KMS-11 (cell line): ENCODE results near the gene MMP24.

Source experiments
- H2AFZ ChIP-seq: fragments of 200-600 bp; sonication (generic); 2 replicates; pipeline ENCODE4 v1.6.1; 2016; ENCODE audit warnings: antibody characterized with exemption, mixed run types, low read depth
- H3K27ac ChIP-seq: fragments of 200-600 bp; sonication (generic); 2 replicates; pipeline ENCODE4 v1.6.1; 2016; ENCODE audit warnings: mild to moderate bottlenecking, mixed run types
- H3K27me3 ChIP-seq: fragments of 200-600 bp; sonication (generic); 2 replicates; pipeline ENCODE4 v1.6.1; 2017; ENCODE audit warnings: mild to moderate bottlenecking, low read depth, mixed run types, moderate library complexity; ENCODE audit not compliant: insufficient read depth
- H3K36me3 ChIP-seq: fragments of 200-600 bp; sonication (generic); 2 replicates; pipeline ENCODE4 v1.6.1; 2017; ENCODE audit warnings: mild to moderate bottlenecking, mixed run types; ENCODE audit not compliant: insufficient read depth
- H3K4me1 ChIP-seq: fragments of 200-600 bp; sonication (generic); 2 replicates; pipeline ENCODE4 v1.6.1; 2016; ENCODE audit warnings: mild to moderate bottlenecking, low read depth, mixed run types; ENCODE audit not compliant: poor library complexity, severe bottlenecking
- H3K4me2 ChIP-seq: fragments of 200-600 bp; sonication (generic); 2 replicates; pipeline ENCODE4 v1.7.0; 2016; ENCODE audit warnings: mild to moderate bottlenecking, mixed run types
- H3K4me3 ChIP-seq: fragments of 200-600 bp; sonication (generic); IDR thresholded peaks from 2 replicates; pipeline ENCODE4 v1.6.1; 2017; ENCODE audit warnings: low read depth, low read length, mixed read lengths; ENCODE audit not compliant: insufficient read depth
- H3K79me2 ChIP-seq: fragments of 200-600 bp; sonication (generic); 2 replicates; pipeline ENCODE4 v1.6.1; 2016; ENCODE audit warnings: low read depth, mixed run types; ENCODE audit not compliant: insufficient read depth
- H3K9ac ChIP-seq: fragments of 200-600 bp; sonication (generic); 2 replicates; pipeline ENCODE4 v1.6.1; 2016; ENCODE audit warnings: mild to moderate bottlenecking, mixed run types
- H4K20me1 ChIP-seq: fragments of 200-600 bp; sonication (generic); 2 replicates; pipeline ENCODE4 v1.6.1; 2016; ENCODE audit warnings: mild to moderate bottlenecking, mixed run types; ENCODE audit not compliant: insufficient read depth
- TF ChIP-seq, protein P1 (sequence below): fragments of 200-600 bp; sonication (generic); conservative IDR thresholded peaks from 2 replicates; pipeline ENCODE4 v1.6.1; 2017; ENCODE audit warnings: low read depth, mild to moderate bottlenecking, antibody characterized with exemption, low read length, moderate library complexity, mixed read lengths

Gene MMP24

DNA sequence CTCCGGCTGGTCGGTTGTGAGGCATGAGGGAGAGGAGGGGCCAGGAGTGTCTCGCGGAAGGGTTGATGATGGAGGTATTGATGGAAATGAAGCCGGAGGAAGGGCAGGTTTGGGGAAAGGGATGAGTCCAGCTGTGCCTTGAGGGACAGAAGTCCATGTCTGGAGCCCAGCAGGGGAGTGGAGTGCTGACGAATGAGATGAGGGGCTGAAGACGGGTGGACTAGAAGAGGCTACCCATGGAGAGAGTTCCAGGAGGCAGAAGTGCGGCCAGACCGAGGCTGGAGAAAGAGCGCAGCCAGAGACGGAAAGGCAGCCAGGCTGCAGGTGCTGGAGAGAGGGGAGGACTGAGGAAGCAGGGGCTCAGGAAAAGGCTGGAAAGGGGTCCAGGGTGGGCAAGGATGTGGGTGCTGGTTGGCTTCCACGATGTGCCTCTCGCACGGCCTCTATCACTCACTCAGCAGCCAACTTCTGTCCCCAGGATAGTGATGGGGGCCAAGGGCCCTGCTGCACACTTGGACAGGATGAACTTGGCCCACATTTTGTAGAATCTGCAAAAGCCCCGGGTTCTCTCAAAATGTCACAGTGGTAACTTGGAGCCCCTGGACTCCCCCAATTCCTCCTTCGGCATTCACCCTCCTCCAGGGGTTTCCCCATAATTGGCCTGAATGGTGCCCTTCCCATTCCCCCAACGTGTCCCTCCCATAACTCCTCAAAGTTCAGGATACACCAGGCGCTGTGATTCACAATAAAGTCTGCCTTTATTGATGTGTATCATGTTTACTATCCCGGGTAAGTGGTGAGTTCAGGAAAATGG lies 58.7 kb downstream of the MMP24 start:
- Histone ChIP-seq H3K4me2 (peak overlapping the region; percentile 91), H3K9ac (peak overlapping the region; percentile 83), H3K79me2 (peaks cover 33% of the 10 kb centered on the region), H3K36me3 (peaks cover 12% of the 10 kb centered on the region; the same call in 1 of the 2 replicates), H3K27ac (peak overlapping the region; percentile 46), H3K4me1 (peaks cover 16% of the 10 kb centered on the region), H3K4me3 (peak overlapping the region; percentile 34), H2AFZ (peak overlapping the region; percentile 99), H4K20me1 (no peaks in the 10 kb centered on the region), H3K27me3 (peaks cover 5% of the 10 kb centered on the region; the same call in 1 of the 2 replicates)
- TF ChIP-seq, protein P1, sequence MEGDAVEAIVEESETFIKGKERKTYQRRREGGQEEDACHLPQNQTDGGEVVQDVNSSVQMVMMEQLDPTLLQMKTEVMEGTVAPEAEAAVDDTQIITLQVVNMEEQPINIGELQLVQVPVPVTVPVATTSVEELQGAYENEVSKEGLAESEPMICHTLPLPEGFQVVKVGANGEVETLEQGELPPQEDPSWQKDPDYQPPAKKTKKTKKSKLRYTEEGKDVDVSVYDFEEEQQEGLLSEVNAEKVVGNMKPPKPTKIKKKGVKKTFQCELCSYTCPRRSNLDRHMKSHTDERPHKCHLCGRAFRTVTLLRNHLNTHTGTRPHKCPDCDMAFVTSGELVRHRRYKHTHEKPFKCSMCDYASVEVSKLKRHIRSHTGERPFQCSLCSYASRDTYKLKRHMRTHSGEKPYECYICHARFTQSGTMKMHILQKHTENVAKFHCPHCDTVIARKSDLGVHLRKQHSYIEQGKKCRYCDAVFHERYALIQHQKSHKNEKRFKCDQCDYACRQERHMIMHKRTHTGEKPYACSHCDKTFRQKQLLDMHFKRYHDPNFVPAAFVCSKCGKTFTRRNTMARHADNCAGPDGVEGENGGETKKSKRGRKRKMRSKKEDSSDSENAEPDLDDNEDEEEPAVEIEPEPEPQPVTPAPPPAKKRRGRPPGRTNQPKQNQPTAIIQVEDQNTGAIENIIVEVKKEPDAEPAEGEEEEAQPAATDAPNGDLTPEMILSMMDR = no peak

DNA sequence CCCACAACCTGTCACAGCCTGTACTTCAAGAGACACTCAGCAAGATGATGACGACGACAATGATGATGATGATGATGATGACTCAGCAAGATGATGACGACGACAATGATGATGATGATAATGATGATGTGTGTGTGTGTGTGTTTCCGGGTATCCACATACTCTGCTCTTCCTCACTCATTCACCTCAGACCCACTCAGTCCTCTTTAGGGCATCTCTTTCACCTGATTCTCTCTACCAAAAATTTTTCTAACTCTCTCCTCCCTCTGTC lies 59.3 kb downstream of the MMP24 start:
- H3K27ac ChIP-seq = no peak overlapping the region
- peak overlapping the region; percentile 99; the same call in 1 of the 2 replicates for H2AFZ ChIP-seq
- H3K4me2 ChIP-seq = no peak overlapping the region
- TF ChIP-seq, protein P1 = no peak
- peaks cover 16% of the 10 kb centered on the region for H3K4me1 ChIP-seq
- H3K36me3 ChIP-seq = peaks cover 6% of the 10 kb centered on the region; the same call in 1 of the 2 replicates
- no peak overlapping the region for H3K4me3 ChIP-seq
- H3K27me3 ChIP-seq = peaks cover 8% of the 10 kb centered on the region; the same call in 1 of the 2 replicates
- H3K9ac ChIP-seq = no peak overlapping the region
- H4K20me1 ChIP-seq = no peaks in the 10 kb centered on the region
- peaks cover 33% of the 10 kb centered on the region for H3K79me2 ChIP-seq

DNA sequence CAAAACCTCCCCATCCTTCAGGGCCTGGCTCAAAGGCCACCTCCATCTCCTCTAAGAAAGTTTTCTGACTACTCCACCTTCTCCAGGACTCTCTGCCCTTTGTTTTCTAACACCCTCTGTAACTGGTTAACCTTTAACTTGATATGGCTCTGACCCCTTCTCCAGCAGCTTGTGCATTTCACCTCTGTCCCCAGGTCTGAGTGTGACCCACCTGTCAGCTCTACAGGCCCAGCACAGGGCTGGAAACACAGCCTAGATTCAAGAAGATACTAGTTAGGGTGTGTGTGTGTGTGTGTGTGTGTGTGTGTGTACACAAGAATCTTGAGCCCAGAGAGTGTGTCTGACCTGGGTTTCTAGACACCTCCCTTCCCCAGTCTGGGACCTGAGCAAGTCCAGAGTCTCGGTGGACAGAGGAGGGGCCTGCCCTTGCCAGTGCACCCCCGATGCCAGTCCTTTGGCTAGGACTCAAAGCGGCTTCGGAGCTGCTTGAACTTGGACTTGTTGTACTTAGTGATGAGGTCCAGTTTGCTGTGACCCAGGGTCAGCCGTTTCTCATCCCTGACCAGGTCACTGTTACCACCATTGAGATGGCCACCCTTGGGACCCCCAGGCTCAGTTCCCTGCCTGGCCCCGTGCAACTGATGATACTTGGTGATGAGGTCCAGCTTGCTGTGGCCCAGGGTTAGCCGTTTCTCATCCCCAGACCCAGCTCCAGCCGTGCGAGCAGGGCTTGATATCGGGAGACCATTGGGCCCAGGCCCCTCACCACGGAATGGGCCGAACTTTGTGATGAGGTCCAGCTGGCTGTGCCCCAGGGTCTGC lies 59.8 kb downstream of the MMP24 start:
- Histone ChIP-seq H3K4me3 (no peak overlapping the region), H3K27me3 (peaks cover 8% of the 10 kb centered on the region; the same call in 1 of the 2 replicates), H3K4me2 (no peak overlapping the region), H2AFZ (no peak overlapping the region; the same call in 1 of the 2 replicates), H4K20me1 (no peaks in the 10 kb centered on the region), H3K27ac (no peak overlapping the region), H3K9ac (no peak overlapping the region), H3K36me3 (peaks cover 5% of the 10 kb centered on the region; the same call in 1 of the 2 replicates), H3K4me1 (peaks cover 16% of the 10 kb centered on the region), H3K79me2 (peaks cover 33% of the 10 kb centered on the region)
- TF ChIP-seq, protein P1 = no peak

DNA sequence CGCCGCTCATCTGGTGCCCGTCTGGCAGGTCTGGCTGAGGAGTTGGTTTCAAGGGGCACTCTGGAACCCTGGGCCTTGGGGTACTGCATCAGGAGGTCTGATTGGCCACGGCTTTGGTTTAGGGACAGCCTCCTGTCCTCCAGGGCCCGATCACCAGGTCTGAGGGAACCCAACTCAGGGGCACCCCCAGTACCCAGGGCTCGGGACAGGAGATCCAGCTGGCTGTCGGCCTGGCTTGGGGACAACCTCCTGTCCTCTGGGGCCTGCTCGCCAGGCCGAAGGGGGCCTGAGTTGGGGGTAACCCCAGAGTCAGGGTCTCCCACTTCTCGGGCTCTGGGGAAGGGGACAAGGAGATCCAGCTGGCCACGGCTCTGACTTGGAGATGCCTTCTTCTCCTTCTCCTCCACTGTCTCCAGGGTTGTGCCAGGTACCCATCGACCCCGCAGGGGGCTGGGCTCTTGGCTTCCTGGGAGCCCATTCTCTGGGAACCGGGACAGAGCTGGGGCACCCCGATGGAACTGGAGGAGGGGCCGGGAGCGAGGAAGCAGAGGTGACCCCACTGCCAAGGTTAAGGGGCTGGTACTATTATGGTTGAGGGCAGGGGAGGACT lies 60.5 kb downstream of the MMP24 start:
- H2AFZ ChIP-seq = no peak overlapping the region
- H3K79me2 ChIP-seq = peaks cover 28% of the 10 kb centered on the region
- no peak overlapping the region for H3K4me2 ChIP-seq
- no peak overlapping the region for H3K4me3 ChIP-seq
- H3K36me3 ChIP-seq = peaks cover 5% of the 10 kb centered on the region; the same call in 1 of the 2 replicates
- no peak overlapping the region for H3K27ac ChIP-seq
- TF ChIP-seq, protein P1 = no peak
- H3K4me1 ChIP-seq = peaks cover 16% of the 10 kb centered on the region
- H3K9ac ChIP-seq = no peak overlapping the region
- no peaks in the 10 kb centered on the region for H4K20me1 ChIP-seq
- peaks cover 8% of the 10 kb centered on the region; the same call in 1 of the 2 replicates for H3K27me3 ChIP-seq
